Measurements from ENCODE around the gene SLC8A1.

SLC8A1 gene

GRCh38 chr2:40190457-40190856 is 261.4 kb downstream of the SLC8A1 start:
- DNase-seq (ENCODE audit: low read depth), result no peak

DNA sequence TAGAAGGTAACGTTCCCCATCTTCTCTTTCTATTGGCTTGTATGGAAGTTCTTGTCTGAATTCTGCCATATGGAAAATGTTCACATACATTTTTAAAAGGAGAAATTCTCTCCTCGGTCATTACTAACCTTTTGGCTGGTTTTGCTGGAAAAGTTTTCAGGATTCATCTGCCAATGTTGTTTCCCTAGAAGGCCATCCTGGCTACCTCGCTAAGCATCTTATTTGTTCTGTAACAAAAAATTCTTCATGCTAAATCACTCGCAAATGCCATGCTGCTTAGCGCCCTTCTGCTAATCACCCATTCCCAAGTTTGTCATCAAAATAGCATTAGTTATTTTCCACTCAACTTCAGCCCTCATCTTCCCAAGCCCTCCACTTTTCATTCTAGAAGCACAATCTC is 262.0 kb downstream of the SLC8A1 start:
- DNase-seq (ENCODE audit: low read depth), result no peak

DNA sequence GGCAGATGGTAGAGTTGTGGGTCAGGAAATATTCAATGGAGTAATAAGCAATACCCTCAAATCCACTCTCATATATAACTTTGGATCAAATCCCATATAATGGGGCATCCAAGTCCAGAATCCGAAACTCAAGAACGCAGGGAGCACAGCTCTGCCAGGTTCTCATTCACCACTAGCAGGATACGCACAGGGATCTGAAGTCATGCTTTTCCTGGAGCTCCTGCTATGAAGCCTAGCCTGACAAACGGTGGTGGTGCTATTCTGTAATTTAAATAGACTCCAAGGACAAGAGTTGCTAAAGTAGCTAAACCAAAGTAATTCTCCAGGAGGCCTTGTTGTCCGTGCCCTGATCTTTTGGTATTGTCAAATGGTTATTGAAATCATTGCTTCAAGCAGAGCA is 264.8 kb downstream of the SLC8A1 start:
- DNase-seq (ENCODE audit: low read depth), result no peak

- no peak for DNase-seq (ENCODE audit: low read depth)
These were observed 267.3 kb downstream of the SLC8A1 start for GRCh38 chr2:40184551-40184950.

- no peak for DNase-seq (ENCODE audit: low read depth)
These were observed 270.0 kb downstream of the SLC8A1 start for GRCh38 chr2:40181855-40182254.

DNA sequence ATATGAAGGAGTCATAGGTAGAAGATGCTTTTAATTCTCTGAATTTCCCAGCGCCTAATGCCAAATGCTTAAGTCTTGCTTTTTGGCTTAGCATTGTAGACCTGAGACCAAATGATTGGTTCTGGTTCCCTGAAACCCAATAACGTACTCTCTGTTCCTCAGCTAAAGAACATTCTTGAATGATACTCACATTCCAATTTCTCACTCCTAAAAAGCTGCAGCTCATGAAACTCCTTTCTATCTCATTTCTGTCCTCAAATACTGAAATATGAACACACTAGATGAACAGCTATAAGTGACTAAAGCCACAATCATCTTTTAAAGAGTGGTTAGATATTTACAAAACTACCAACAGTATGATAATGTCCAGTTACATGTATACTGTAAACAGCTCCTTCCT is 272.1 kb downstream of the SLC8A1 start:
- no peak for DNase-seq (ENCODE audit: low read depth)

GRCh38 chr2:40178971-40179370 is 272.9 kb downstream of the SLC8A1 start:
- no peak for DNase-seq (ENCODE audit: low read depth)

DNA sequence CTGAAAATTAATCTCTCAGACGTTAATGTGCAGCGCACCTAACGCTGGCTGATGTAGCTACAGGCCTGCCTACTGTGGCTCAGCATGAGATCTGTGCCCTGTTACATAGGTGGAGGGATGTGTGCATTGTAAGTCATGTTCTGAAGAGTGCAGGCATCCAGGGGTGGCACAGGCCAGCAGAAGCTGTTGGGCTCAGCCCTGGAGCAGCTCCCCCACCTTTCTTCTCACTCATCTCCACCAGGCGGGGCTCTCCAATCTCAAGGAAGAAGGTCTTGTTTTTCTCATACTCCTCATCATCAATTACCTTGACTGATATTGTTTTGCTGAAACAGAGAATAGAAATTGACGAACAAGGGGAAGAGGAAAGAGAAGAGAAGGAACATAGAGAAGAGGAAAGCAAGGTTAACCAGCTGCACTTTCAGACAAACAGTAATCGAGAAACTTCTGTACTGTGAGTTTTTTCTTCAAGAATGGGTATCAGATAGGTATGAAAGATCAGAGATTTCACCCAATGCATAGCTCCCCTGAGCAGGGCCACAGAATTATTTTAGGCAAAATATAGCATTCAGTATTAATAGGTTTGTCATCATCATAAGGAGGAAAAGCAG is 273.6 kb downstream of the SLC8A1 start:
- no peak for DNase-seq (ENCODE audit: low read depth)

DNA sequence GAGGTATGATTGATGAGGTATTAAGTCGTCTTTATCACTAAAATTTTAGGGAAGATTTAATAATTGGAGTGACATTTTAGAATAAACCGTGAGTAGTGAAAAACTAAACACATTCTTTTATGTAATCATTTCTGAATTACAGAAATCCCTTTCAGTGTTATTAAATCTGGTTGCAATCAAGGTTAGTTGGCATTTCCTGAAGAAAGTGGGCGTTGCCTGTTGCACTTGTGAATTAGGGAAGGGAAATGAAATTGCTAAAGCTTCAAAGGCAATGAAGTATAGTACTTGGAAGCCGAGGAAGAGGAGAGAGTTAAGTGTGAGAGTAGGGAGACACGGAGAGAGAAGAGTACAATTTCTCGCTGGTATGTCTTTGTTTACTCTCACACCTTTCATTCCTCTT is 274.5 kb downstream of the SLC8A1 start:
- DNase-seq (ENCODE audit: low read depth), result no peak

GRCh38 chr2:40173276-40173675 is 278.6 kb downstream of the SLC8A1 start:
- DNase-seq (ENCODE audit: low read depth), result no peak

DNA sequence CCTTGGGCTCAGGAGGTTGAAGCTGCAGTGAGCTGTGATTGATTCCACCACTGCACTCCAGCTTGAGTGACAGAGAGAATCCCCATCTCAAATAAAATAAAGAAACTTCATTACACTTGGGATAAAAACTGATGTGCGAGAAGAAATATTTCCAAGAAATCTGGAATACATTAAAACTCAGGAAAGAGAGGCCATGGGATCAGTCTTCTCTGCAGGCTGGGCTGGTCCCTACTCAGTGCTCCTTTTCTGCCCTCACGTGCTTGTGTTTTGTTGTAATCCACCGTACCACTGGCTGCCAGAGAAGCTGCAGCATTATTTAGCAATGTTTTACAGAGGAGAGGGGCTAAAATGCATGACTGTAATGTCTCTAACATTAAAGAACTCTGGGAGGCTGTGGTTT is 282.0 kb downstream of the SLC8A1 start:
- DNase-seq (ENCODE audit: low read depth), result no peak

- no peak for DNase-seq (ENCODE audit: low read depth)
These were observed 282.5 kb downstream of the SLC8A1 start for GRCh38 chr2:40169430-40169829.

GRCh38 chr2:40168546-40168945 is 283.3 kb downstream of the SLC8A1 start:
- DNase-seq (ENCODE audit: low read depth), result no peak

DNA sequence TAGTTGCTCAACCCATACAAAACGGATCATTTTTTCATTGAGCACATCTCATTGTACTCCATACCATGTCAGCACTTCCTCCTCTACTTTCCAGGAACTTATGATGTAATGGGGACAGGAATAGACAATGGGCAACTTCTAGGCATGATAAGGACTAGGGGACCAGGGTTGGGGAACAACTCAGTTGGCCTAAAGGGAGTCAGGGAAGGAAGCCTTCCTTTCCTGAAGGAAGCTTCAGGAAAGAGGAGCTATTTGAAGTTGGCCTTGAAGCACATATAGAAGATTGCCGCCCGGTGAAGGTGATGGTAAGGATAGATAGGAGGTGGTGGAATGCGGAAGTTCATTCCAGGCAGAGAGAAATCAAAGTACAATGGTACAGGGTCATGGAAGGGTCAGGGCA is 283.9 kb downstream of the SLC8A1 start:
- no peak for DNase-seq (ENCODE audit: low read depth)

GRCh38 chr2:40166006-40166405 is 285.9 kb downstream of the SLC8A1 start:
- no peak for DNase-seq (ENCODE audit: low read depth)

DNA sequence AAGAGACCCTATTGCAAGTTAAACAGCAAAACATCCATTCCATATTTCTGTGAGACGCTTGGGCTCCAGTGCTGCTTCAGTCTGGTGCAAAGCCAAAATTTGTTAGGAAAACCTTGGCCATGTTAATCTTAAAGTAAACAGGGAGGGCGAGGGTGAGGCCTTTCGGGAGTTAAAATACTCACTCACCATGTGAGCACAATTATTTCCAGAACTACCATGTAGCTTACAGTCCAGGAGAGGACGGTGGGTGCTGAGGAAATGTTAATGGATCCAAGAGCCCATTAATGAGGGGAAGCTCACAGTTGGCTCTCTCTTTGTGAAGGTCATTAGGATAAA is 286.4 kb downstream of the SLC8A1 start:
- DNase-seq (ENCODE audit: low read depth), result no peak

GRCh38 chr2:40164736-40165508 is 287.0 kb downstream of the SLC8A1 start:
- no peak for DNase-seq (ENCODE audit: low read depth)

DNA sequence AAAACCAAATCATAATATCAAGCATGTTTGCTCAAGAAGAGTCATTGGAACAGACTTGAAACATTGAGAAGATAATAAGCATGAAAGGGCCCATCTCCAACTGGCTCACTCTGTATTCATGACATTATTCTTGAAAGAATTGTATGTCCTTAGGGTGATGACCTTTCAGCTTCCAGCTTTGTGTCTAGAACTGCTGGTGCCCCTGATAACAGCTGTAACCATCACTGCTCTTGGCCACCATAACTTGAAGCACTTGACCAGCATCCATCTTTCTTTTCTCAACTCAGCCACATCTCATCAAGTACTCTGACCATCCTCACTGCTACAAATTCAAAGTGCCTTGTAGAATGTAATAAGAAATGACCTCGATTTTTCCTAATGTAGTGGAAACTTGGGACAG is 289.9 kb downstream of the SLC8A1 start:
- no peak for DNase-seq (ENCODE audit: low read depth)

GRCh38 chr2:40160751-40161218 is 291.1 kb downstream of the SLC8A1 start:
- DNase-seq (ENCODE audit: low read depth), result no peak

DNA sequence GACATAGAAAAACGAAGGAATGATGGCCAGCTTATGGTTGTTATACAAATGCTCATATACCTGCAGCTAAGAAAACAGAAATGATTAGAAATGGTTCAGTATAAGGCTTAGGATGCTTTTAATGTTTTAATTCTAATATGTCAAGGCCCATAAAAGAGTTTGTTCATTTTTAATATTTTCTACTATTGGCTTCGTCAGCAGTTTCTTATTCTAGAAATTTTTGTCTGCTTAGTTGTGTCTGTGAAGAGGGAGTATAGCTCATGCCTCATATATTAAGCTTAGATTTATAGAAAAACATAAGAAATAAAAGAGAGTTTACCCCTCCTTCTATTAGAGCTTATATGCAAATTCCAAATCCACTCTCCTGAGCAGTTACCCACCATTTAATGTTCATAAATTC is 292.6 kb downstream of the SLC8A1 start:
- DNase-seq (ENCODE audit: low read depth), result no peak

DNA sequence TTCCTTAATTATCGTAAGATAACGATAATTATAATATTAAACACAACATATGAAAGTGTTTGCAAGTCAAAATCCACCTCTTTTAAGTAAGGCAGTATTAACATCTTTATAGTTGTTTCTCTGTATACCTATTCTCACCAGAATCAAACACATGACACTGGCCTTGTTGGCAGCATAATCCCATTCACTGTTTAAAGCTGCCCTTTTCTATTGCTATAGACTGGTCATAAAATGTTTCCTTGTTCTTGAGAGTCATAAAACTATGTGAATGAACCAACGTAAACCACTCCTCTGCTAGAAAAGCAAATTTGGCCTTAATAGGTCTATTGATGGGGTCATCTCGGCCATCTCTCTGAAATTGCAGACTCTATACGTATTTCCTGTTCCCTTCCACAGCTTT is 293.1 kb downstream of the SLC8A1 start:
- no peak for DNase-seq (ENCODE audit: low read depth)

DNA sequence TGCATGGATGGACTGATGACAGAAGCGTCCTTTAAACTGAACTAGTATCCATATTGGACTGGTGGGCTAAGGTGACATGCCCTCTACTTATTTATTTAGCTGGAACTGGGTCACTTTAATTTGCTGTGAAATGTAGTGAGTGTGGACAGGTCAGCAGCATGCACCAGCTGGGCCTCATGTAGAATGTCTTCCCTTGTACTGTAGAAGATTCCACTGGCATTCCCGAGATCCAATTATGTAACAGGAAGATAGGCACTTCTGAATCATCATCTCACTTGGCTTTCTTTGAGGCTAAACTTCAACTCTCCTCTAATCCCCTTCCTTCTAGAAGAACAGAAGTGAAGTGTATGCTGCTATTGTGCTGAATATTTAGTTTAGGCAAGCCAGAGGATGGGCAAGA is 296.2 kb downstream of the SLC8A1 start:
- no peak for DNase-seq (ENCODE audit: low read depth)

- DNase-seq (ENCODE audit: low read depth), result no peak
These were observed 301.6 kb downstream of the SLC8A1 start for GRCh38 chr2:40150266-40150665.

- no peak for DNase-seq (ENCODE audit: low read depth)
These were observed 303.6 kb downstream of the SLC8A1 start for GRCh38 chr2:40148334-40148733.
